SK-N-SH (cell line): ENCODE measurements around the gene TAF1L.

Experiments used
- CTCF ChIP-seq: fragments of 200-600 bp; sonication (generic); IDR thresholded peaks from 2 replicates; pipeline ENCODE4 v1.6.1; 2017; ENCODE audit warnings: antibody characterized with exemption, mild to moderate bottlenecking, moderate library complexity
- PBX3 ChIP-seq: IDR thresholded peaks from 2 replicates; pipeline ENCODE4; 2012

GRCh38 chr9:32590476-32590875 lies 45.0 kb downstream of the TAF1L start:
- TF ChIP-seq CTCF (no peak), PBX3 (no peak)
